HEK293 (cell line): Measurements from ENCODE around the gene SEMA4D.

ENCODE experiments used
- CTCF ChIA-PET: fragments of 350-600 bp; formaldehyde crosslinking; extraction: SDS; loops from one replicate; lab custom pipeline; 2021; ENCODE audit warnings: antibody characterized with exemption; lab: Yijun Ruan, JAX
- POLR2A ChIA-PET: fragments of 300-600 bp; formaldehyde crosslinking; extraction: SDS; loops from one replicate; lab custom pipeline; 2020; ENCODE audit warnings: antibody characterized with exemption, inconsistent platforms; lab: Yijun Ruan, JAX
- H3K27ac ChIP-seq: fragments of 200-500 bp; sonication (Bioruptor generic); 2 replicates; pipeline ENCODE4 v1.5.1; 2014; ENCODE audit warnings: low read depth, low read length, control low read depth, inconsistent platforms; ENCODE audit errors: extremely low read depth
- H3K36me3 ChIP-seq, 2 experiments: fragments of 200-500 bp in 1 of 2; sonication (Bioruptor generic) in 1 of 2; 1 replicate in 1 of 2; 2 replicates in 1 of 2; pipeline ENCODE4 v1.5.1; 2014 to 2017; ENCODE audit warnings: inconsistent platforms in 2 of 2, low read length in 2 of 2; ENCODE audit not compliant: control insufficient read depth in 2 of 2, insufficient read depth in 1 of 2
- H3K4me1 ChIP-seq: fragments of 200-500 bp; sonication (Bioruptor generic); 2 replicates; pipeline ENCODE4 v1.5.1; 2014; ENCODE audit warnings: mild to moderate bottlenecking, low read length, inconsistent platforms; ENCODE audit not compliant: control insufficient read depth, insufficient read depth
- H3K4me3 ChIP-seq: 2 replicates; pipeline ENCODE4 v1.5.1; 2011; ENCODE audit warnings: low read depth, mild to moderate bottlenecking, control low read depth, low read length, moderate library complexity
- H3K9me3 ChIP-seq: fragments of 200-500 bp; sonication (Bioruptor generic); 2 replicates; pipeline ENCODE4 v1.5.1; 2014; ENCODE audit warnings: low read depth, low read length, inconsistent platforms; ENCODE audit not compliant: control insufficient read depth, insufficient read depth
- BCL11A ChIP-seq: fragments of 450-650 bp; formaldehyde crosslinking; IDR thresholded peaks from 2 replicates; pipeline ENCODE4 v1.5.1; 2016; ENCODE audit warnings: low read depth, missing biosample characterization, missing genetic modification characterization
- BCL6B ChIP-seq: fragments of 450-650 bp; formaldehyde crosslinking; IDR thresholded peaks from 2 replicates; pipeline ENCODE4 v1.5.1; 2017; ENCODE audit warnings: missing biosample characterization, missing genetic modification characterization
- KLF10 ChIP-seq: fragments of 450-650 bp; IDR thresholded peaks from 2 replicates; pipeline ENCODE4 v1.5.1; 2018; ENCODE audit warnings: missing biosample characterization, mild to moderate bottlenecking, missing genetic modification characterization
- PATZ1 ChIP-seq: fragments of 450-650 bp; formaldehyde crosslinking; IDR thresholded peaks from 2 replicates; pipeline ENCODE4 v1.5.1; 2016; ENCODE audit warnings: missing biosample characterization, missing genetic modification characterization
- ZBTB10 ChIP-seq: fragments of 450-650 bp; formaldehyde crosslinking; IDR thresholded peaks from 2 replicates; pipeline ENCODE4 v1.5.1; 2016; ENCODE audit warnings: missing biosample characterization, missing genetic modification characterization
- ZBTB49 ChIP-seq: fragments of 450-650 bp; formaldehyde crosslinking; IDR thresholded peaks from 2 replicates; pipeline ENCODE4 v1.5.1; 2016; ENCODE audit warnings: missing biosample characterization, missing genetic modification characterization, low read depth
- ZFP41 ChIP-seq: fragments of 450-650 bp; formaldehyde crosslinking; IDR thresholded peaks from 2 replicates; pipeline ENCODE4 v1.5.1; 2016; ENCODE audit warnings: missing biosample characterization, missing genetic modification characterization, borderline replicate concordance
- ZFP69B ChIP-seq: fragments of 450-650 bp; formaldehyde crosslinking; IDR thresholded peaks from 2 replicates; pipeline ENCODE4 v1.5.1; 2016; ENCODE audit warnings: missing biosample characterization, missing genetic modification characterization
- ZNF138 ChIP-seq: fragments of 450-650 bp; formaldehyde crosslinking; IDR thresholded peaks from 2 replicates; pipeline ENCODE4 v1.5.1; 2016; ENCODE audit warnings: missing biosample characterization, missing genetic modification characterization, borderline replicate concordance
- ZNF18 ChIP-seq: fragments of 450-650 bp; formaldehyde crosslinking; IDR thresholded peaks from 2 replicates; pipeline ENCODE4 v1.5.1; 2016; ENCODE audit warnings: missing biosample characterization, missing genetic modification characterization
- ZNF23 ChIP-seq: fragments of 450-650 bp; formaldehyde crosslinking; IDR thresholded peaks from 2 replicates; pipeline ENCODE4 v1.5.1; 2016; ENCODE audit warnings: missing biosample characterization, missing genetic modification characterization, borderline replicate concordance
- ZNF302 ChIP-seq: fragments of 450-650 bp; formaldehyde crosslinking; IDR thresholded peaks from 2 replicates; pipeline ENCODE4 v1.5.1; 2016; ENCODE audit warnings: missing biosample characterization, missing genetic modification characterization, low read depth
- ZNF560 ChIP-seq: fragments of 450-650 bp; formaldehyde crosslinking; IDR thresholded peaks from 2 replicates; pipeline ENCODE4 v1.5.1; 2017; ENCODE audit warnings: missing biosample characterization, missing genetic modification characterization, borderline replicate concordance
- ZNF747 ChIP-seq: fragments of 450-650 bp; formaldehyde crosslinking; IDR thresholded peaks from 2 replicates; pipeline ENCODE4 v1.5.1; 2016; ENCODE audit warnings: missing biosample characterization, missing genetic modification characterization
- ZNF76 ChIP-seq: fragments of 450-650 bp; formaldehyde crosslinking; IDR thresholded peaks from 2 replicates; pipeline ENCODE4; 2016; ENCODE audit warnings: low read depth, missing biosample characterization, missing genetic modification characterization, borderline replicate concordance
- ZSCAN4 ChIP-seq: fragments of 450-650 bp; formaldehyde crosslinking; IDR thresholded peaks from 2 replicates; pipeline ENCODE4 v1.5.1; 2017; ENCODE audit warnings: missing biosample characterization, missing genetic modification characterization

The SEMA4D gene

GRCh38 chr9:89412951-89413350 lies 85.0 kb downstream of the SEMA4D start:
- TF ChIP-seq ZSCAN4 (tag by site-specific recombination) (no peak), ZBTB10 (tag by site-specific recombination) (no peak), BCL11A (tag by site-specific recombination) (no peak), ZNF76 (tag by site-specific recombination) (no peak), PATZ1 (tag by site-specific recombination) (no peak), ZFP69B (tag by site-specific recombination) (no peak), ZNF560 (no peak), ZNF302 (no peak), ZNF138 (no peak)
- Histone ChIP-seq H3K27ac (no peak overlapping the region), H3K9me3 (no peaks in the 10 kb centered on the region), H3K4me1 (no peaks in the 10 kb centered on the region), H3K4me3 (no peak overlapping the region), H3K36me3 (peaks cover 0 to 10% of the 10 kb centered on the region in 2 experiments; a peak in 1 of 3 replicates)
- CTCF ChIA-PET: no interaction called here
- POLR2A ChIA-PET: no interaction called here

GRCh38 chr9:89412541-89412940 lies 85.4 kb downstream of the SEMA4D start:
- TF ChIP-seq KLF10 (no peak), ZNF23 (tag by site-specific recombination) (no peak), ZBTB49 (tag by site-specific recombination) (no peak), ZNF18 (tag by site-specific recombination) (no peak), BCL6B (tag by site-specific recombination) (no peak), ZFP41 (tag by site-specific recombination) (no peak), ZNF747 (tag by site-specific recombination) (no peak)
- no peaks in the 10 kb centered on the region for H3K4me1 ChIP-seq
- CTCF ChIA-PET: no interaction called here

More at GRCh38 chr9:89412541-89412940, 85.4 kb downstream of the SEMA4D start:
- H3K27ac ChIP-seq: no peak overlapping the region
- H3K36me3 ChIP-seq: peaks cover 0 to 10% of the 10 kb centered on the region in 2 experiments; a peak in 1 of 3 replicates
- POLR2A ChIA-PET: no interaction called here
- H3K9me3 ChIP-seq: no peaks in the 10 kb centered on the region
- no peak overlapping the region for H3K4me3 ChIP-seq
